ENCODE results near the gene AGAP6.
A peak's percentile ranks its signal among the peaks of the same experiment; 100 is the strongest.
"Not testable (repeated sequence)": the region's sequence is repeated elsewhere in the genome, so short reads cannot be mapped to it uniquely, and the experiment has no call there.

Gene AGAP6
- 3.2 to 3.5 reads per million in 2 donors for total RNA-seq

DNA sequence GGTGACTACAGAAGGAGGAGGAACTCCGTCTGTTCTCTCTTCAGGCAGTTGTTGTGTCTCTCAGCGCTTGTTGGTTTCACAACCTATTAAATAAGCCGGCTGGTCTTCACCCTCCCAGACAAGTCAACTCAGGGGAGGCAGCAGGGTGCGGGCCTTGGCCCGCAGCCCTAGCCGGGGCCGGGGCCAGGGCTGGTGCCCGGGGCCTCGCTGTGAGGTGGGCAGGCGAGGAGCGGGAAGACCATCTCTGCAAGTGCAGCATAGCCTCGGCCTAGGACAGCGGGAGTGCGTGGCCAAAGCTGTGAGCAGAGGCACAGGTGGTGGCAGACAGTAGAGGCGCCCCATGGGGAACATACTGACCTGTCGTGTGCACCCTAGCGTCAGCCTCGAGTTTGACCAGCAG, at the start of gene AGAP6:
TSS of gene AGAP6 (plus strand) at position 31 of the 400 bp plus-strand sequence. CDS start at position 341, 310 bp downstream.
- DNase-seq: not testable (repeated sequence)

DNA sequence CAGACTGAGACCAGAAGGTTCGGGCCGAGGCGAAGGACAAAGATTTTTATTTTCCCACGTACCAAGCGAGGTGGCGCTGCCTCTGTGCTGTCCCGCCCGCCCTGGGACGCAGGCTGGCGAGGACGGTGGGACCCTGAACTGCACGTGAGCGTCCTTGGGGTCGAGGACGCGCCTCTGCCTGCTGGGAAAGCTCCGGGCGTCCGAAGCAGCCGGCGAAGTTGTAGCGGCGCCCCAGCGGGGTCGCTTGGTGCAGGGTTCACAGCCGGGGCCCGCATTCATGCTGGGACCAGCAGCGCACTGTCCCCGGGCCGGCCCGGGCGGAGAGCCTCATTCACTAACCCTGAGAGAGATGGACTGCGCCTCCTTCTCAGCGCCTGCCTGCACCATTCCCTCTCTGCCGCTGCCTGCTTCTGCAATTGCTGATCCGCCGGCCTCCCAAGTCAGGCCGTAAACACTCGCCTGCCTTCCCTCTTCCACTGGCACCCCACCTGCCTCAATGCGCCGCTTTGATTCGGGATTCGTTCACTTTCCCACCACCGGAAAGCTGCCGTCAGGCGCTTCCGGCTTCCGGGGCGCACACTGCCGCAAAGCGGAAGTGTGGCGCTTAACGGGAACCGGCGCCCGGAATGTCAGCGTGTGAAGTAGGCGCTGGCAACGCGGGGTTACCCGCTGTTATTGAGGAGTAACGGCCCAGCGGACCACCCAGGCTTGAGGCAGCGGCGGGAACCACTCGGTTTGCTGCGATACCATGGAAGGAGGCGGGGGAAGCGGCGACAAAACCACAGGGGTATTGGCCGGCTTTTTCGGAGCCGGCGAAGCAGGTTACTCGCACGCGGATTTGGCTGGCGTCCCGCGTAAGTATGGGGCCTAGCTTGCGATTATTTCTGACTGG, 46.5 kb upstream of the AGAP6 start, which contains the start of the genes PARG and TIMM23B:
TSS of gene PARG (minus strand) at position 581 of the 892 bp plus-strand sequence. CDS start at position 279, 302 bp downstream.
TSS of gene TIMM23B (plus strand) at position 607 of the 892 bp plus-strand sequence. CDS start at position 749, 142 bp downstream.
- DNase-seq: peak; percentile 61

GRCh38 chr10:49942339-49942705, 45.9 kb upstream of the AGAP6 start:
- not testable (repeated sequence) for DNase-seq

DNA sequence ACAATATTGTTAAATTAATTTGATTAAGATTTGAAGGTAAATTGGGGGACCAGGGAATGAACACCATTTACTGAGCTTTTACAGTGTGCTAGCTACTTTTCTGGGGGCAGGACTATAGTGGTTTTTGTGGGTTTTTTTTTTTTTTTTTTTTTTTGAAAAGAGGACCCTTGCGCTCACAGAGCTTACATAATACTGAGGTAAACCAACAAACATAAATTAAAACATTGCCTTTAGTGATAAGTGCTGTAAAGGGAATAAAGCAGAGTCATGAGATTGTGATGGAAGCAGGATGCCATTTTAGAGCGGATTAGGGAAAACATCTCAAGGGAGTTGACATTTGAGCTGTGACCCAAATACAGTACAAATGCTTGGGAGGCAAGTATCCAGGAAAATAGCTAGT, 44.6 kb upstream of the AGAP6 start:
- DNase-seq: not testable (repeated sequence)

DNA sequence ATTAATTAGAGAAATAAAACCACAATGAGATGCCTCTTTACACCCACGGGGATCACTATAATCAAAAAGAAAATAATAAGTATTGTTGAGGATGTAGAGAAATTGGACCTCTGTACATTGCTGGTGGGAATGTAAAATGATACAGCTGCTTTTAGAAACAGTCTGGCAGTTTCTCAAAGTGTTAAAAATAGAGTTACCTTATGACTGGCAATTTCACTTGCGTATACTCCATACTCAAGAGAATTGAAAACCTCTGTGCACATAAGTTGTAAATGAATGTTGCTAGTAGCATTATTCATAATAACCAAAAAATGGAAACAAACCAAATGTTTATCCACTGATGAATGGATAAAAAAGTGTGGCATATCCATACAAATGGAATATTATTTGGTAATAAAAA, 40.1 kb upstream of the AGAP6 start:
- DNase-seq: not testable (repeated sequence)

DNA sequence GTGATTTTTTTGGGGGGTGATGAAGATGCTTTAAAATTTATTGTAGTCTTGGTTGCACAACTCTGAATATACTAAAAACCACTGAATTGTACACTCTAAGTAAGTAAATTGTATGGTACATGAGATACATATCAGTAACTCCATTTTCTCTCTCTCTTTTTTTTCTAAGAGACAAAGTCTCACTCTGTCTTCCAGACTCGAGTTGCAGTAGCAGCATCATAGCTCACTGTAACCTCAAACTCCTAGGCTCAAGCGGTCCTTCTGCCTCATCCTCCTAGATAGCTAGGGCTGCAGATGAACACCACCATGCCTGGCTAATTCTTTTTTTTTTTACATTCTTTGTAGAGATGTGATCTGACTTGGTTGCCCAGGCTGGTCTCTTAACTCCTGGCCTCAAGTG, 39.5 kb upstream of the AGAP6 start:
- DNase-seq: not testable (repeated sequence)

DNA sequence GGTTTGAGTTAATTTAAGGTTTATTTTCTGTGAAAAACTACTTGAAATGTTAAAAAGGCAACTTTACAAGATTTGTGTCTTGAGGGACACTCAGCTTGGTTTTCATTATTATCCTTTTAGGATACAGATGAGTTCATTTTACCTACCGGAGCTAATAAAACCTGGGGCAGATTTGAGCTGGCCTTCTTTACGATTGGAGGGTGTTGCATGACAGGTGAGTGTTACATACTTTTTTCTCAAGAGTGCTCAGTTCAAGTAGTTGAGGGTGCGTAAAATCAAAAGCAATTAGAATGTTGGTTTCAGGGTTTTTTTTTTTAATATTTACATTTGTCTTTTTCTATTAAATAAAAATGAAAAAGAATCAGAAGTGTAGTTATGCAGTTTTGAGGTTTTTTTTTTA, 36.2 kb upstream of the AGAP6 start:
- not testable (repeated sequence) for DNase-seq

DNA sequence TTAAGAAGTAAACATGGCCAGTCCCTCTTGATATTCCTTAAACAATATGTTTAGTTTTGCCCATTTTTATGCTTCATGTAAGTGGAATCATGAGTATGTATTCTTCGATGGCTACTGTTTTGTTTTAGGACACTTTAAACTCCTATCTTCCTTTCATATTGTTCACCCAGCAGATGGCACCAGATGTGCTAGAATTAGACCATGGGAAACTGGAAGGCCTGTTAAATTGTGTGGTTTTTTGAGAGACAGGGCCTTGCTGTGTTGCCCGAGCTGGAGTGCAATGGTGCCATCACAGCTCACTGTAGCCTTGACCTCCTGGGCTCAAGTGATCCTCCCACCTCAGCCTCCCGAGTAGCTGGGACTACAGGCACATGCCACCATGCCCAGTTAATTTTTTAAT, 35.1 kb upstream of the AGAP6 start:
- not testable (repeated sequence) for DNase-seq

DNA sequence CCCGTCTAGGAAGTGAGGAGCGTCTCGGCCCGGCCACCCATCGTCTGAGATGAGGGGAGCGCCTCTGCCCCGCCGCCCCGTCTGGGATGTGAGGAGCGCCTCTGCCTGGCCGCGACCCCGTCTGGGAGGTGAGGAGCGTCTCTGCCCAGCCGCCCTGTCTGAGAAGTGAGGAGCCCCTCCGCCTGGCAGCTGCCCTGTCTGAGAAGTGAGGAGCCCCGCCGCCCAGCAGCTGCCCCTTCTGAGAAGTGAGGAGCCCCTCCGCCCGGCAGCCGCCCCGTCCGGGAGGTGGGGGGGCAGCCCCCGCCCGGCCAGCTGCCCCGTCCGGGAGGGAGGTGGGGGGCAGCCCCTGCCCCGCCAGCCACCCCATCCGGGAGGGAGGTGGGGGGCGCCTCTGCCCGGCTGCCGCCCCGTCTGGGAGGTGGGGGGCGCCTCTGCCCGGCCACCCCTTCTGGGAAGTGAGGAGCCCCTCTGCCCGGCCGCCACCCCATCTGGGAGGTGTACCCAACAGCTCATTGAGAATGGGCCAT, 17.8 kb upstream of the AGAP6 start:
- peak; percentile 11 for DNase-seq

DNA sequence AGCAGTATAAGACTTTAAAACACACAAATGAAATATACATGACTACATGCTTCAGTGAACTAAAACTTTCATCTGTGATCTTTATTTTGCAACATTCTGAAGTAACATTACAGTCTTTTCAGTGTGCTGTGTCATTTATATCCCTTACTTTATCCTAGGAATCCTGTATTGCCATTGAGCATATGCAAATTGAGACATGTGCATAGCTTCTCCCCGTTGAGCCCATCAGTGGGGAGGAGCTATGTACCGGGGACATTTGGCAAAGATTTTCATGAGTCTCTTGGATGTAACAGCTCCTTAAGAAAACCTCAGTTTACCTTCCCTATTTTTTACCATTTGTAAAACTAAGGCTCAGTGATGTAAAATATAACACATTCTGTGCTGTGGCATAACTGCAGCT, 16.7 kb upstream of the AGAP6 start:
- not testable (repeated sequence) for DNase-seq

- not testable (repeated sequence) for DNase-seq
Measured at GRCh38 chr10:49972094-49972493, 16.1 kb upstream of the AGAP6 start.

DNA sequence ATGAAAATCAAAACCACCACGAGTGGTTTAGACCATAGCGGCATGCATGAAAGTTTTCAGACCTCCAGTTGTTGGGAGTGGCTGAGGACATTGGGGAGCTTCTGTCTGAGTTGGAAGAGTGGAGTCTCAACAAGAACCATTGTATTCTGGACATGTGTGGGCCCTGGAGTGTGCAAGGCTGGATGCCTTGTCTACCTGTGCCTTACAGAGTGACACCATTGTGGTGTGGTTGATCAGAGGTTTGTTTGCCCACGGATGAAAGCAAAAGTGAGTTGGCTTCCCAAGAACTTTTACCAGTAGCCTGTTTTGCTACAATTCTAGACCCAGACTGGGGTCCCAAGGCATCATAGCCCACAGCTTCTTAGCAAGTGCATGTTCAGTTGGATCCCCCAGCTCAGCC, 10.4 kb upstream of the AGAP6 start:
- DNase-seq: not testable (repeated sequence)

GRCh38 chr10:49987207-49987606, 999 bp upstream of the AGAP6 start:
- DNase-seq: not testable (repeated sequence)

- not testable (repeated sequence) for DNase-seq
Measured at GRCh38 chr10:49995321-49995720, 7.1 kb downstream of the AGAP6 start.

GRCh38 chr10:50014024-50014423, 25.8 kb downstream of the AGAP6 start:
- not testable (repeated sequence) for DNase-seq

- DNase-seq: not testable (repeated sequence)
Measured at GRCh38 chr10:50015596-50016220, 27.5 kb downstream of the AGAP6 start.

DNA sequence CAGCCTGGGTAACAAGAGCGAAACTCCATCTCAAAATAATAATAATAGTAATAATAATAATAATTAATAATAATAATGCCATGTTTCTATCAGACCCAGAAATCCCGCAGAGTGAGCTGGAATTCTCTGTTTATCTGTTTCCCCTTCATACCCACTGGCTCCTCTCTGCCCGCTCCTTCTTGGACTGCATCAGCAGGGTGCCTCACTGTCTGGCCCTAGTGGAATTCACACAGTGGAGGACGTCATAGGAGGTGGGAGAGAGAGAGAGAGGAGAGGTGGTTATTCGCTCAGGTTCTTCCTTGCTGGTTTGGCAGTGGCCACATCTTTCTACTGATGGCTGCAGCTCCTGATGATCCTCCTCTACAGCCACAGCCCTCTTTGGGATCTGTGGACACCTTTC, 28.7 kb downstream of the AGAP6 start:
- DNase-seq: not testable (repeated sequence)

- not testable (repeated sequence) for DNase-seq
Measured at GRCh38 chr10:50017646-50018045, 29.4 kb downstream of the AGAP6 start.

DNA sequence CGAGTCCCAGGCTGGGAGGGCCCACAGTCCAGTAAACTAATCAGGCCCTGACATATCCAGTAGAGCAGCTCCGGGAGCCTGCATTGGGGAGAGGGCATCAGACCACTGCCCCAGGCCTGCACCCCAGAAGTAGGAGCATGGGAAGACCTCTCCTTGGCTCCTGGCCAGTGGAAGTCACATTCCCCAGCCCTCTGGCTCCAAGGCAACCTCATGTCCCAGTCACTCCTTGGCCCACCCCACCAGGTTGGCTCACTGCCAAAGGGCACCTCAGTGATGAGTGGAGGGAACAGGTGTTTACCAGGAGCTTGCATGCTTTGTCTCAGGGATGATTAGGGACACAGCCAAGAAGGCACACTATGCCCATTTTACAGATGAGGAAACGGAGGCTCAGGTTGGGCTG, 31.1 kb downstream of the AGAP6 start:
- DNase-seq: not testable (repeated sequence)

- DNase-seq: not testable (repeated sequence)
Measured at GRCh38 chr10:50020451-50021024, 32.3 kb downstream of the AGAP6 start.

DNA sequence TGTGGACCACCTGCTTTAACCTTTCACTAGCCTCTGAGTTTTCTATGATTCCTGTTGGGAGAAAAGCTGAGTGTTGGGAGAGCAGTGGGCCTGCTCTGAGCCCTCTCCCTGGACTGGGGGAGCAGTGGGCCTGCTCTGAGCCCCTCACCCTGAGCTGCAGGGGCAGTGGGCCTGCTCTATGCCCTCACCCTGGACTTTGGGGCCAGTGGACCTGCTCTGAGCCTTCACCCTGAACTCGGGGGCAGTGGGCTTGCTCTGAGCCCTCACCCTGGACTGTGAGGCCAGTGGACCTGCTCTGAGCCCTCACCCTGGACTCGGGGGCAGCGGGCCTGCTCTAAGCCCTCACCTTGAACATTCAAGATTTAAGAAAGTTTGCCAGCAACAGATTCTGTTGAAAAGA, 33.4 kb downstream of the AGAP6 start:
- no peak for DNase-seq

DNA sequence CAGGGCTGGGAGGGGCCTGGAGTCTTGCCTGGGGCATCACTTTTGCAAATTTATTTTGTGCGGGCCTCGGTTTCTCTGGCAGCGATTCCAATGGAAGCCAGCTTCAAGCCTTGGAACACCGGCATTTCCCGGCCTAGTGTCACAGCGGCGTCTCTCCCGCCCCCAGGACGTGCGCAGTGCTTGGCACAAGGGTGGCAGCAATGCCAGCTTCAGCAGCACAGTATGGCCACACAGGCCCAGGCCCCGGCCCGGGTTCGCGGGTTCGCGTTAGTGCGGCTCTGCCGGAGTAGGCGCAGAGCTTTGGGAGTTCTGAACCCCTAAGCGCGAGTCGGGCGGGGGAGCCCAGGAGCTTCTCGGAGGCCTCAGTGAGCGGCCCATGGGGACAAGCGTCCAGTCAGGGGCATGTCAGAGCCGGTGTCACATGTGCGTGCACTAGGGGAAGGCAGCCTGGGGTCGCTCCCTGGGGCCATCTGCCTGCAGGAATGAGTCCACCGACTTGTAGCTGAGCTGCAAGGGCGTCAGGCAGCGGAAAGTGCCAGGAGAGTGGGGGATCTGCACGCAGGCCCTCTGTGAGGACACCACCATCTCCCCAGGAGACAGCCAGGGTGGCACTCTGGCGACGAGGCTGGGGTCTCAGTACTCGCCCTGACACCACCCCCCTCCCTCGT, 36.6 kb downstream of the AGAP6 start:
- DNase-seq: not testable (repeated sequence)

Data from activated gamma-delta T cell (primary cell).